K562 (cell line): Measurements from ENCODE around the gene NR3C1. TPM values are rescaled to one million over a fixed set of nuclear protein-coding genes. Genes with fewer than 3 reads are reported as not detected.

Experiments
- ATAC-seq: fragments of 200-7000 bp; cut with Tn5 transposase; 3 replicates; pipeline ENCODE4 v1.9.1; 2020; ENCODE audit warnings: moderate library complexity
- BruUV-seq: library from RNA; stranded (reverse); fragments of 400-500 nt; replicated peaks from 2 replicates; lab custom pipeline; 2021; lab: Mats Ljungman, UMichigan
- CTCF ChIA-PET: fragments of 300-600 bp; formaldehyde crosslinking; extraction: SDS; loops from one replicate; lab custom pipeline; 2021; ENCODE audit warnings: low intra/inter-chr PET ratio; lab: Yijun Ruan, JAX
- POLR2A ChIA-PET: fragments of 300-600, 350-650 bp; sonication (Branson Sonifier 250); formaldehyde crosslinking; extraction: SDS; loops from one replicate; lab custom pipeline; 2021; ENCODE audit warnings: antibody characterized with exemption, inconsistent platforms; lab: Yijun Ruan, JAX
- DNase-seq, 4 experiments: peaks; one replicate each; pipeline versions ENCODE4 v3.0.0 to v3.0.0-alpha.2; 2011 to 2018; ENCODE audit warnings: low spot score in 3 of 4, mixed read lengths in 3 of 4; ENCODE audit errors: extremely low read depth in 1 of 4
- FAIRE-seq: peaks from 2 replicates; lab custom pipeline; 2011; peaks lifted over from hg19 to GRCh38; lab: Jason Lieb, UNC
- H2AFZ ChIP-seq: 2 replicates; pipeline ENCODE4 v1.6.0; 2011; ENCODE audit warnings: low read depth, low read length, control low read depth, inconsistent platforms
- H3K27ac ChIP-seq: fragments of 200-600 bp; 3 replicates; pipeline ENCODE4 v1.8.0; 2011; ENCODE audit warnings: low read depth, mild to moderate bottlenecking, control low read depth, inconsistent platforms, low read length, moderate library complexity, mixed read lengths; ENCODE audit errors: extremely low read depth
- H3K27me3 ChIP-seq, 2 experiments: fragments of 300-600 bp in 1 of 2; 2 replicates in 1 of 2; 3 replicates in 1 of 2; pipeline versions ENCODE4 v1.6.0 to v1.8.0; 2011; ENCODE audit warnings: inconsistent platforms in 2 of 2, low read length in 2 of 2, mild to moderate bottlenecking in 1 of 2, mixed read lengths in 1 of 2, moderate library complexity in 1 of 2; ENCODE audit not compliant: control insufficient read depth in 2 of 2, insufficient read depth in 2 of 2
- H3K36me3 ChIP-seq: fragments of 300-600 bp; 3 replicates; pipeline ENCODE4 v1.8.0; 2011; ENCODE audit warnings: mild to moderate bottlenecking, low read length, inconsistent platforms; ENCODE audit not compliant: control insufficient read depth, insufficient read depth
- H3K4me1 ChIP-seq, 2 experiments: fragments of 200-600 bp in 1 of 2; replicated peaks in 1 of 2; 2 replicates in 1 of 2; 3 replicates in 1 of 2; pipeline versions ENCODE4 v1.5.1 to v1.8.0; 2011; ENCODE audit warnings: inconsistent platforms in 2 of 2, low read length in 2 of 2, mild to moderate bottlenecking in 1 of 2, mixed read lengths in 1 of 2, moderate library complexity in 1 of 2; ENCODE audit not compliant: control insufficient read depth in 2 of 2, insufficient read depth in 2 of 2
- H3K4me2 ChIP-seq: 2 replicates; pipeline ENCODE4 v1.6.1; 2011; ENCODE audit warnings: low read length, control low read depth, inconsistent platforms, mixed read lengths; ENCODE audit not compliant: insufficient read depth
- H3K4me3 ChIP-seq: fragments of 200-600 bp; sonication (generic), shearing (Covaris generic); 2 replicates; pipeline ENCODE4 v1.5.1; 2016; ENCODE audit warnings: control low read depth, inconsistent platforms
- H3K79me2 ChIP-seq: fragments of 200-600 bp; 3 replicates; pipeline ENCODE4 v1.8.0; 2011; ENCODE audit warnings: low read length, inconsistent platforms; ENCODE audit not compliant: control insufficient read depth, insufficient read depth
- H3K9ac ChIP-seq, 2 experiments: 2 replicates each; pipeline versions ENCODE4 v1.6.0 to v1.6.1; 2011; ENCODE audit warnings: low read depth in 2 of 2, low read length in 2 of 2, control low read depth in 1 of 2, inconsistent platforms in 1 of 2, mild to moderate bottlenecking in 1 of 2, mixed read lengths in 1 of 2; ENCODE audit not compliant: insufficient read depth in 1 of 2
- H3K9me1 ChIP-seq: one replicate; pipeline ENCODE4 v1.6.0; 2011; ENCODE audit warnings: inconsistent platforms, mild to moderate bottlenecking, low read length, moderate library complexity; ENCODE audit not compliant: control insufficient read depth, insufficient read depth
- H3K9me3 ChIP-seq: replicated peaks from 2 replicates; pipeline ENCODE4 v1.5.1; 2011; ENCODE audit warnings: low read depth, low read length, inconsistent platforms; ENCODE audit not compliant: control insufficient read depth, insufficient read depth
- H4K20me1 ChIP-seq: replicated peaks from 2 replicates; pipeline ENCODE4 v1.6.1; 2011; ENCODE audit warnings: low read length, inconsistent platforms, mixed read lengths; ENCODE audit not compliant: control insufficient read depth, insufficient read depth
- ATF7 ChIP-seq: fragments of 450-650 bp; IDR thresholded peaks from 2 replicates; pipeline ENCODE4 v1.7.1; 2014; ENCODE audit warnings: mild to moderate bottlenecking, moderate library complexity
- CCAR2 ChIP-seq: fragments of 200-400 bp; formaldehyde crosslinking; IDR thresholded peaks from 2 replicates; pipeline ENCODE4 v1.6.1; 2017; ENCODE audit warnings: mild to moderate bottlenecking, low read depth, low read length
- ELK3 ChIP-seq: fragments of 450-650 bp; formaldehyde crosslinking; IDR thresholded peaks from 2 replicates; pipeline ENCODE4 v1.4.0; 2020; ENCODE audit warnings: mild to moderate bottlenecking
- FOXK2 ChIP-seq, 2 experiments: fragments of 450-650 bp; IDR thresholded peaks in 1 of 2; conservative IDR thresholded peaks in 1 of 2; 2 replicates each; pipeline ENCODE4 v1.6.1; 2016; ENCODE audit warnings: low read depth in 2 of 2, mild to moderate bottlenecking in 1 of 2
- HBP1 ChIP-seq: fragments of 450-650 bp; formaldehyde crosslinking; IDR thresholded peaks from 2 replicates; pipeline ENCODE4 v1.4.0; 2022; ENCODE audit warnings: missing genetic modification characterization
- MED1 ChIP-seq: sonication (generic); formaldehyde crosslinking; IDR thresholded peaks from 2 replicates; pipeline ENCODE4 v1.8.1; 2023; ENCODE audit warnings: missing genetic modification reagents, borderline replicate concordance
- MEF2A ChIP-seq: IDR thresholded peaks from 2 replicates; pipeline ENCODE4 v1.6.1; 2011; ENCODE audit warnings: low read depth, mild to moderate bottlenecking, low read length, moderate library complexity; ENCODE audit not compliant: control insufficient read depth
- NBN ChIP-seq: fragments of 450-650 bp; IDR thresholded peaks from 2 replicates; pipeline ENCODE4 v1.6.1; 2016; ENCODE audit warnings: low read depth, mild to moderate bottlenecking
- RBM22 ChIP-seq: fragments of 200-400 bp; formaldehyde crosslinking; IDR thresholded peaks from 2 replicates; pipeline ENCODE4 v1.6.1; 2018; ENCODE audit warnings: low read length, low read depth; ENCODE audit not compliant: poor library complexity, severe bottlenecking
- SRSF3 ChIP-seq: fragments of 200-400 bp; formaldehyde crosslinking; IDR thresholded peaks from 2 replicates; pipeline ENCODE4 v1.6.1; 2016; ENCODE audit warnings: mild to moderate bottlenecking, low read length, moderate library complexity; ENCODE audit not compliant: insufficient read depth
- YY1 ChIP-seq, 3 experiments: IDR thresholded peaks; 2 replicates each; pipeline ENCODE4 v1.6.1; 2011; ENCODE audit warnings: low read length in 2 of 3, mild to moderate bottlenecking in 2 of 3, moderate library complexity in 2 of 3, borderline replicate concordance in 1 of 3, control low read depth in 1 of 3, low read depth in 1 of 3; ENCODE audit not compliant: insufficient read depth in 3 of 3, insufficient replicate concordance in 2 of 3, control insufficient read depth in 1 of 3, insufficient read length in 1 of 3; ENCODE audit errors: extremely low read depth in 1 of 3
- ZBTB8A ChIP-seq: fragments of 450-650 bp; IDR thresholded peaks from 2 replicates; pipeline ENCODE4 v1.6.1; 2018; ENCODE audit warnings: mild to moderate bottlenecking, moderate library complexity; ENCODE audit not compliant: partially characterized antibody
- ZC3H4 ChIP-seq: sonication (generic); formaldehyde crosslinking; IDR thresholded peaks from 2 replicates; pipeline ENCODE4 v1.9.0; 2021; ENCODE audit warnings: missing genetic modification reagents, borderline replicate concordance
- ZNF165 ChIP-seq: fragments of 250-450 bp; sonication (Bioruptor Pico); IDR thresholded peaks from 2 replicates; pipeline ENCODE4 v1.4.0; 2020; ENCODE audit warnings: borderline replicate concordance
- ZNF3 ChIP-seq: fragments of 250-450 bp; sonication (Bioruptor Pico); IDR thresholded peaks from 2 replicates; pipeline ENCODE4 v1.5.0; 2021; ENCODE audit warnings: mild to moderate bottlenecking, moderate library complexity
- ZNF431 ChIP-seq: sonication (generic); formaldehyde crosslinking; IDR thresholded peaks from 2 replicates; pipeline ENCODE4 v1.8.0; 2022; ENCODE audit warnings: mild to moderate bottlenecking, missing genetic modification reagents
- WGBS: fragments of 100-300 bp; shearing (Covaris generic); methylation state at CpG from one replicate; pipeline ENCODE4 v1.1.6; 2016; ENCODE audit warnings: low coverage, mixed read lengths; ENCODE audit not compliant: insufficient coverage; ENCODE audit errors: missing lambda C conversion rate; 5-methylcytosine and 5-hydroxymethylcytosine counted together
- in situ Hi-C: fragments of 300-500 bp; cut with MboI; formaldehyde crosslinking; loops from 4 replicates; pipeline ENCODE4 v1.15.0; 2018; ENCODE audit warnings: inconsistent platforms, mixed read lengths
- intact Hi-C: fragments of 100-400 bp; cut with micrococcal nuclease; formaldehyde crosslinking; loops from 2 replicates; pipeline ENCODE4 v1.14.2; 2022
- polyA plus RNA-seq, 8 experiments: library from polyadenylated mRNA; depleted of rRNA in 4 of 8; stranded (reverse) in 5 of 8; unstranded in 3 of 8; fragments of >200 nt; fragmentation: Nextera tagmentation in 2 of 8; fragmentation: Illumina TruSeq in 1 of 8; extraction: Ambion mirVana in 2 of 8; extraction: Trizol in 1 of 8; gene quantifications; 2 replicates each; pipeline versions ENCODE4 v1.2.1 to v1.2.3, GENCODE V29; 2011 to 2014; ENCODE audit warnings: inconsistent platforms in 1 of 8, missing spikeins in 1 of 8
- total RNA-seq, 7 experiments: library from RNA; depleted of rRNA in 6 of 7; stranded (reverse); fragments of >200 nt in 6 of 7; fragmentation: Illumina TruSeq in 2 of 7; extraction: Trizol in 2 of 7; gene quantifications; 2 replicates each; pipeline versions ENCODE4 v1.2.1 to v1.2.3, GENCODE V29; 2011 to 2021; ENCODE audit warnings: low replicate concordance in 1 of 7

Gene NR3C1
- total and polyA plus RNA-seq, 9 of the 15 experiments (the other 6 are each of a cell fraction or from before 2014, with no cell fraction given), result 8.2 to 36.0 (median 15.0) TPM

DNA sequence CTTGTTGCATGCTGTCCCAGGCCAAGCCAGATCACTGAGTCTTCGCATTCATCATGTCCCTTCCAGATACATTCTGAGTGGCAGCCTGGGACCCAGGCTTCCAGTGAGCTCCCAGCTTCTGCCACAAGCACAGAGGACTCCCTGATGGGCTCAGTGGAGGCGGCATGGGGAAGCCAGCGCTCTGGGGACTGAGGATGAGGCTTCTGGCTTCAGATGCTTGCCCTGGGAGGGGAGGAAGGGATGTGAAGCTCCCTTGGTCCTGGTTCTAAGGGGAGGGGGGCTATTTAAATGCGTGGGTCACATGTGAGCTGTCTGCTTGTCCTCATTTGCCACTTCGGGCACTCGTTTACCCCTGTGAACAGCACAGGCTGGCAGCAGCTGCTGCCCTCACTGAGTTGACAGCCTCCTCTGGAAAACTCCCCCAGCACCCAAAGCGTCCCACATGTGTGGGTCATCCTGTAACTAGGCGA is 174.0 kb downstream of the NR3C1 start:
- Histone ChIP-seq H3K4me1 (peaks cover 0 to 6% of the 10 kb centered on the region in 2 experiments; a peak in 4 of 5 replicates), H3K9me3 (no peaks in the 10 kb centered on the region), H3K27ac (no peak overlapping the region), H3K4me2 (no peak overlapping the region), H3K27me3 (no peaks in the 10 kb centered on the region), H3K9ac (peak overlapping the region in 1 of 2 experiments; percentile 27; a peak in 1 of 4 replicates), H3K4me3 (no peak overlapping the region), H4K20me1 (no peaks in the 10 kb centered on the region), H3K36me3 (no peaks in the 10 kb centered on the region), H3K79me2 (no peaks in the 10 kb centered on the region), H2AFZ (peak overlapping the region; percentile 52), H3K9me1 (no peaks in the 10 kb centered on the region)
- DNase-seq, result no peak
- 67% methylated on average over 8 of the region's 8 CpGs for WGBS
- ChIA-PET POLR2A (interaction anchor here (1.0 to 2.2 kb wide), 2 partner anchors 9 to 109 kb away, joined by 3 to 7 read pairs; no protein-coding TSS in a partner anchor), CTCF (no interaction called here)
- peak; percentile 13; the same call in 1 of the 3 replicates for ATAC-seq
- in situ Hi-C loops (no loop called here), intact Hi-C loops (no loop called here)
- BruUV-seq, result no TSS peak
- TF ChIP-seq ZNF165 (no peak), ZBTB8A (no peak), FOXK2 (conservative IDR thresholded peaks at IDR 0.05 in 1 of 2, IDR thresholded peaks at IDR 0.05 in 1 of 2; ENCODE audit: low read depth in 2 of 2) (no peak), ZNF431 (CRISPR knock-in tag) (no peak), SRSF3 (no peak), YY1 (IDR thresholded peaks at IDR 0.05; ENCODE audit: borderline replicate concordance in 1 of 3, control insufficient read depth in 1 of 3, extremely low read depth in 1 of 3, insufficient read depth in 3 of 3, insufficient read length in 1 of 3, insufficient replicate concordance in 2 of 3, low read depth in 1 of 3, low read length in 2 of 3) (no peak), MEF2A (no peak), MED1 (no peak), ZNF3 (CRISPR knock-in tag) (no peak), ATF7 (no peak), CCAR2 (no peak), RBM22 (no peak), HBP1 (no peak), NBN (no peak), ELK3 (CRISPR knock-in tag) (no peak), ZC3H4 (CRISPR knock-in tag) (no peak)
- no peak for FAIRE-seq
